Omental fat pad (tissue), 4 donors: ENCODE data around the gene OTOF. TPM values are rescaled to one million over a fixed set of nuclear protein-coding genes. Genes with fewer than 3 reads are reported as not detected.

Source experiments
- ATAC-seq: fragments of 150-250 bp; one replicate; pipeline ENCODE4 v1.9.1; 2016; ENCODE audit warnings: mild to moderate bottlenecking, moderate library complexity; ENCODE audit not compliant: low FRiP score
- DNase-seq: peaks from one replicate; pipeline ENCODE4 v3.0.0-alpha.2; 2019; ENCODE audit warnings: low spot score
- total RNA-seq, 4 donors: library from RNA; depleted of rRNA; stranded (reverse); fragments of >200 nt; gene quantifications; one replicate each; pipeline ENCODE4 v1.1.0, GENCODE V29; 2016
- TF ChIP-seq, protein P1 (sequence below), 3 donors: fragments of 450-650 bp; IDR thresholded peaks; one replicate each; pipeline ENCODE4 v1.5.1; 2016 to 2017; ENCODE audit warnings: antibody characterized with exemption in 3 of 3, mild to moderate bottlenecking in 3 of 3, moderate library complexity in 2 of 3

Gene OTOF
- total RNA-seq, 4 donors from 2014 or later: 0.06 TPM; not detected in 3

GRCh38 chr2:26521054-26521912, 43.4 kb upstream of the OTOF start:
- TF ChIP-seq, protein P1, sequence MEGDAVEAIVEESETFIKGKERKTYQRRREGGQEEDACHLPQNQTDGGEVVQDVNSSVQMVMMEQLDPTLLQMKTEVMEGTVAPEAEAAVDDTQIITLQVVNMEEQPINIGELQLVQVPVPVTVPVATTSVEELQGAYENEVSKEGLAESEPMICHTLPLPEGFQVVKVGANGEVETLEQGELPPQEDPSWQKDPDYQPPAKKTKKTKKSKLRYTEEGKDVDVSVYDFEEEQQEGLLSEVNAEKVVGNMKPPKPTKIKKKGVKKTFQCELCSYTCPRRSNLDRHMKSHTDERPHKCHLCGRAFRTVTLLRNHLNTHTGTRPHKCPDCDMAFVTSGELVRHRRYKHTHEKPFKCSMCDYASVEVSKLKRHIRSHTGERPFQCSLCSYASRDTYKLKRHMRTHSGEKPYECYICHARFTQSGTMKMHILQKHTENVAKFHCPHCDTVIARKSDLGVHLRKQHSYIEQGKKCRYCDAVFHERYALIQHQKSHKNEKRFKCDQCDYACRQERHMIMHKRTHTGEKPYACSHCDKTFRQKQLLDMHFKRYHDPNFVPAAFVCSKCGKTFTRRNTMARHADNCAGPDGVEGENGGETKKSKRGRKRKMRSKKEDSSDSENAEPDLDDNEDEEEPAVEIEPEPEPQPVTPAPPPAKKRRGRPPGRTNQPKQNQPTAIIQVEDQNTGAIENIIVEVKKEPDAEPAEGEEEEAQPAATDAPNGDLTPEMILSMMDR (IDR thresholded peaks at IDR 0.05): no peak
- DNase-seq (no peak), ATAC-seq (no peak)

- no peak for ATAC-seq
- TF ChIP-seq, protein P1 (IDR thresholded peaks at IDR 0.05): no peak
- DNase-seq: no peak
Observed at GRCh38 chr2:26520148-26520449, 42.2 kb upstream of the OTOF start.

DNA sequence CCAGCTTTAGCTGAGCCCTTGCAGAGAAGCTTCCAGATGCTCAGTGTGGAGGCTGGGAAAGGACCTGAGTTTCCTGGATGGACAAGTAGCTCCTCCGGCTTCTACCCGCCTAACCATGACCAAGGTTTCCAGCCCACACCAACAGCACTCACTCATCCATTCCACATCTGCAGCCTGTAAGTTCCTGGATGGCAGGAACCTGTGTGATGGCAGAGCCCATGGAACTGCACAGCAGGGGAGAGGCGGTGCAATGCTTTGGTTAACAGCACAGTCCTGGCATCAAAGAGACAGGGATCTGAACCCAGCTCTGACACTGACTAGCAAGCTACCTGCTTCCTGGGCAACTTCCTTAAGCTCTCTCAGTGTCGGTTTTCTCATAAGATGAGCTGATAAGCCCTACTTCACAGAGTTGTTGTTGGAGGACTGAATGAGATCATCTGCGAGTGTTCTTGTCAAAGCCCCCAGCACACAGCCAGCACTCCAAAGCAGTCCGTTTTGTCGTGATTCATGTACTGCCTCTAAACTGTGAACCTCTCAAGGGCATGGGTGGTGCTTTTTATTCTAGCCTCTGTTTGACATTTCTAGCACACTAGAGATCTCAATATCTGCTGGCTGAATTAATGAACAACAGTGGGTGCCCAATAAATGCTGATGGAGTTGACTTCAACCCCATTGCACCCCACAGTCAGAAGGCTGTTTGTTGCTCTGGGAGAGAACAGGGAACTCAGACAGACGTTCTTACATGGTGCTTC, 41.6 kb upstream of the OTOF start:
- TF ChIP-seq, protein P1 (IDR thresholded peaks at IDR 0.05): no peak
- no peak for ATAC-seq
- DNase-seq: no peak

DNA sequence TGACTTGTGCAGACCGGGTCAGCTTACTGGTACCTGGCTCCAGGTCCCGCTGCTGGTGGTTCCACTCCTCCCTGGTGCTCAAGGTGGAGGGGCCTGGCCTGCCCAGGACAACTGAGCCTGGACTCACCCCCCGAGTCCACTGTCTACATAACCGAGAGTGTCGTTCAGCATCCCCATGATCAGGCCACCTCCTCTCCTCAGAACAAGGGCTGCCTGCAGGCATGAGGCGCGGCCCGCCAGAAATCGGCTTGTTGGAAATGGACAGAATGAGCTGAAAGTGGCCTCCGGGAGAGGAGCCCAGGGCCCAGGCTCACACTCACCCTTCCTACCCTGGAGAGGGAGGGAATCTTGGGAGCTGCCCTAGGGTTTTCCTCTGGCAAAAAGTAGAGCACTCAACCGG, 38.9 kb upstream of the OTOF start:
- DNase-seq: no peak
- TF ChIP-seq, protein P1 (IDR thresholded peaks at IDR 0.05): no peak
- no peak for ATAC-seq

DNA sequence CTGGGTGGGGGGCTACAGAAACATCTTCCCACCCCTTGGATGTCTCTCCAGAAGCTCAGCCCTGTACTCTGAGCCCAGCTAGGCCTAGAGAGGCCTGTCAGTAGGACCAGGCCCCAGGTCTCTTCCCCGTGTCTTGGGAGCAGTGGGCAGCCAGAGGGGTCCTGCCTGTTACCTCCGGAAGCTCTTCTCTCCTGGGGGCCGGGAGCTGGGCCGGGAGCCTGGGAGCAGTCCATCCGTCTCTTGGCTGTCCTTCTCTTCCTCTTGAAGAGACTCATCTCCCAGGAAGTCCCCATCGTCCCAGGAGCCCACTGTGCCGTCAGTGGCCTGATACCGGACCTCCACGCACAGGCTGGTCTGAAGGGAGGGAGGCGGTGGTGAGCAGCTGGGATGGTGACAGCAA, 38.3 kb upstream of the OTOF start:
- ATAC-seq: no peak
- TF ChIP-seq, protein P1 (IDR thresholded peaks at IDR 0.05): no peak
- DNase-seq: no peak

- no peak for ATAC-seq
- TF ChIP-seq, protein P1 (IDR thresholded peaks at IDR 0.05): no peak
- no peak for DNase-seq
Observed at GRCh38 chr2:26515771-26516170, 37.8 kb upstream of the OTOF start.
